GM12864 (cell line): ENCODE results near the gene SLC25A27.

Source experiments
- DNase-seq: peaks from one replicate; pipeline ENCODE4 v3.0.0-alpha.2; 2011; ENCODE audit warnings: low read depth
- H3K4me3 ChIP-seq: 2 replicates; pipeline ENCODE4 v1.5.1; 2011; ENCODE audit warnings: mild to moderate bottlenecking, low read depth, low read length, control low read depth
- CTCF ChIP-seq: IDR thresholded peaks from 2 replicates; pipeline ENCODE4 v1.5.1; 2011; ENCODE audit warnings: low read depth, mild to moderate bottlenecking, moderate library complexity, low read length, control low read depth, inconsistent platforms; ENCODE audit errors: missing control alignments

The SLC25A27 gene

GRCh38 chr6:46704562-46704961 lies 51.8 kb downstream of the SLC25A27 start:
- no peak overlapping the region for H3K4me3 ChIP-seq
- TF ChIP-seq CTCF = no peak
- DNase-seq = no peak

GRCh38 chr6:46706464-46706863 lies 53.7 kb downstream of the SLC25A27 start:
- TF ChIP-seq CTCF = no peak
- DNase-seq = no peak
- H3K4me3 ChIP-seq = no peak overlapping the region

GRCh38 chr6:46711491-46711890 lies 58.7 kb downstream of the SLC25A27 start:
- H3K4me3 ChIP-seq = no peak overlapping the region
- TF ChIP-seq CTCF = no peak
- no peak for DNase-seq

GRCh38 chr6:46715141-46715540 lies 62.4 kb downstream of the SLC25A27 start:
- no peak for TF ChIP-seq CTCF
- H3K4me3 ChIP-seq = no peak overlapping the region
- DNase-seq = no peak

GRCh38 chr6:46719099-46719498 lies 66.3 kb downstream of the SLC25A27 start:
- no peak for TF ChIP-seq CTCF
- no peak for DNase-seq
- no peak overlapping the region for H3K4me3 ChIP-seq

GRCh38 chr6:46720401-46720800 lies 67.6 kb downstream of the SLC25A27 start:
- no peak overlapping the region for H3K4me3 ChIP-seq
- no peak for DNase-seq
- no peak for TF ChIP-seq CTCF
